Type B pancreatic cell (in vitro differentiated cells): ENCODE results near the gene ABLIM2. TPM values are rescaled to one million over a fixed set of nuclear protein-coding genes. Genes with fewer than 3 reads are reported as not detected.

ENCODE experiments used
- DNase-seq: peaks from one replicate; pipeline ENCODE4 v3.0.0; 2021; ENCODE audit warnings: mixed read lengths; ENCODE audit not compliant: unreplicated experiment; ENCODE audit errors: extremely low spot score
- H3K27ac Mint-ChIP-seq: 2 replicates; pipeline ENCODE4 v1.8.0; 2021; ENCODE audit warnings: mild to moderate bottlenecking, mixed read lengths
- H3K27me3 Mint-ChIP-seq: 2 replicates; pipeline ENCODE4 v1.8.0; 2021; ENCODE audit warnings: mixed read lengths
- H3K36me3 Mint-ChIP-seq: 2 replicates; pipeline ENCODE4 v1.8.0; 2021; ENCODE audit warnings: mixed read lengths
- H3K4me1 Mint-ChIP-seq: one replicate; pipeline ENCODE4 v1.8.0; 2021; ENCODE audit warnings: mixed read lengths; ENCODE audit not compliant: unreplicated experiment
- H3K4me3 Mint-ChIP-seq: 2 replicates; pipeline ENCODE4 v1.8.0; 2021; ENCODE audit warnings: mild to moderate bottlenecking, mixed read lengths
- H3K9me3 Mint-ChIP-seq: 2 replicates; pipeline ENCODE4 v1.8.0; 2021; ENCODE audit warnings: mixed read lengths
- CTCF ChIP-seq: fragments of 200-600 bp; sonication (generic); conservative IDR thresholded peaks from 2 replicates; pipeline ENCODE4 v1.5.0; 2021; ENCODE audit warnings: antibody characterized with exemption, mild to moderate bottlenecking
- total RNA-seq: library from RNA; stranded (reverse); gene quantifications from 2 replicates; pipeline ENCODE4 v1.2.1, GENCODE V29; 2021; ENCODE audit warnings: low replicate concordance

Gene ABLIM2
- total RNA-seq, 1 donor from 2014 or later, result 2.6 TPM

GRCh38 chr4:8146157-8146556 is 12.5 kb downstream of the ABLIM2 start:
- Mint-ChIP-seq H3K27ac (no peak overlapping the region), H3K9me3 (no peaks in the 10 kb centered on the region), H3K4me3 (no peak overlapping the region), H3K27me3 (peaks cover 36% of the 10 kb centered on the region), H3K36me3 (no peaks in the 10 kb centered on the region), H3K4me1 (peaks cover 17% of the 10 kb centered on the region)
- no peak for TF ChIP-seq CTCF
- no peak for DNase-seq

GRCh38 chr4:8144359-8144758 is 14.3 kb downstream of the ABLIM2 start:
- H3K27ac Mint-ChIP-seq, result no peak overlapping the region
- no peaks in the 10 kb centered on the region for H3K9me3 Mint-ChIP-seq
- no peaks in the 10 kb centered on the region for H3K36me3 Mint-ChIP-seq
- DNase-seq, result no peak
- no peak for TF ChIP-seq CTCF
- H3K27me3 Mint-ChIP-seq, result peaks cover 34% of the 10 kb centered on the region
- H3K4me1 Mint-ChIP-seq, result peaks cover 19% of the 10 kb centered on the region
- H3K4me3 Mint-ChIP-seq, result no peak overlapping the region

- Mint-ChIP-seq H3K9me3 (peaks cover under 1% of the 10 kb centered on the region), H3K27me3 (peaks cover 36% of the 10 kb centered on the region), H3K27ac (no peak overlapping the region)
These were observed 15.0 kb downstream of the ABLIM2 start for GRCh38 chr4:8143392-8144140.

GRCh38 chr4:8142556-8142955 is 16.1 kb downstream of the ABLIM2 start:
- DNase-seq, result no peak
- H3K4me1 Mint-ChIP-seq, result peaks cover 19% of the 10 kb centered on the region
- peaks cover 4% of the 10 kb centered on the region for H3K9me3 Mint-ChIP-seq
- TF ChIP-seq CTCF, result no peak
- H3K4me3 Mint-ChIP-seq, result no peak overlapping the region
- H3K27ac Mint-ChIP-seq, result no peak overlapping the region
- H3K27me3 Mint-ChIP-seq, result peaks cover 38% of the 10 kb centered on the region
- H3K36me3 Mint-ChIP-seq, result no peaks in the 10 kb centered on the region

More at GRCh38 chr4:8143392-8144140, 15.0 kb downstream of the ABLIM2 start:
- no peak for DNase-seq
- TF ChIP-seq CTCF, result no peak
- Mint-ChIP-seq H3K4me3 (no peak overlapping the region), H3K4me1 (peaks cover 19% of the 10 kb centered on the region), H3K36me3 (no peaks in the 10 kb centered on the region)

GRCh38 chr4:8141935-8142334 is 16.7 kb downstream of the ABLIM2 start:
- Mint-ChIP-seq H3K27ac (no peak overlapping the region), H3K9me3 (peaks cover 4% of the 10 kb centered on the region), H3K4me1 (peaks cover 14% of the 10 kb centered on the region), H3K4me3 (no peak overlapping the region), H3K27me3 (peaks cover 35% of the 10 kb centered on the region), H3K36me3 (no peaks in the 10 kb centered on the region)
- no peak for DNase-seq
- TF ChIP-seq CTCF, result no peak
